ENCODE results near the gene CYP2S1. TPM values are rescaled to one million over a fixed set of nuclear protein-coding genes. Genes with fewer than 3 reads are reported as not detected.

Gene CYP2S1
- total and polyA plus RNA-seq, 8 donors: 2.6 to 22.5 (median 4.2) TPM

- Histone ChIP-seq H3K27me3 (peaks cover 0 to 39% of the 10 kb centered on the region in 2 donors), H3K27ac (no peak overlapping the region), H3K36me3 (no peaks in the 10 kb centered on the region), H3K4me1 (peaks cover 8 to 32% of the 10 kb centered on the region in 2 donors), H3K9me3 (no peaks in the 10 kb centered on the region), H3K4me3 (no peak overlapping the region)
- intact Hi-C loops (cut with DNase I): no loop called here
- DNase-seq (no peak), ATAC-seq (no peak)
- TF ChIP-seq, protein P1, sequence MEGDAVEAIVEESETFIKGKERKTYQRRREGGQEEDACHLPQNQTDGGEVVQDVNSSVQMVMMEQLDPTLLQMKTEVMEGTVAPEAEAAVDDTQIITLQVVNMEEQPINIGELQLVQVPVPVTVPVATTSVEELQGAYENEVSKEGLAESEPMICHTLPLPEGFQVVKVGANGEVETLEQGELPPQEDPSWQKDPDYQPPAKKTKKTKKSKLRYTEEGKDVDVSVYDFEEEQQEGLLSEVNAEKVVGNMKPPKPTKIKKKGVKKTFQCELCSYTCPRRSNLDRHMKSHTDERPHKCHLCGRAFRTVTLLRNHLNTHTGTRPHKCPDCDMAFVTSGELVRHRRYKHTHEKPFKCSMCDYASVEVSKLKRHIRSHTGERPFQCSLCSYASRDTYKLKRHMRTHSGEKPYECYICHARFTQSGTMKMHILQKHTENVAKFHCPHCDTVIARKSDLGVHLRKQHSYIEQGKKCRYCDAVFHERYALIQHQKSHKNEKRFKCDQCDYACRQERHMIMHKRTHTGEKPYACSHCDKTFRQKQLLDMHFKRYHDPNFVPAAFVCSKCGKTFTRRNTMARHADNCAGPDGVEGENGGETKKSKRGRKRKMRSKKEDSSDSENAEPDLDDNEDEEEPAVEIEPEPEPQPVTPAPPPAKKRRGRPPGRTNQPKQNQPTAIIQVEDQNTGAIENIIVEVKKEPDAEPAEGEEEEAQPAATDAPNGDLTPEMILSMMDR (IDR thresholded peaks at IDR 0.05): no peak
These were observed 37.2 kb downstream of the CYP2S1 start for GRCh38 chr19:41230067-41230857.

DNA sequence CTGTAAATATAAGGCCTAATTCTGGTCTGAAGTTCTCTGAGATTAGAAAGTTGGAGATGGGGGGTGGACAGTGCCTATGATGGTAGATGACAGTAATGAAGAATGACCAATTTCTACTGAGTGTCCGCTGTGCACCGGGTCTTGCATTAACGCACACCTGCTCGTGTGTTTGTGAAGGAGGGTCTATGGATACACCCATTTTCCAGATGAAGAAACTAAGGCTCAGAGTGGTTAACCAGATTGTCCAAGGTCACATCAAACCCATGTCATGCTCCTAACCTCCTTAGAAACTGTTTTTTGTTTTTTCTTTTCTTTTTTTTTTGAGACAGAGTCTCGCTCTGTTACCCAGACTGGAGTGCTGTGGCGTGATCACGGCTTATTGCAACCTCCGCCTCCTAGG, 39.7 kb downstream of the CYP2S1 start:
- DNase-seq (no peak), ATAC-seq (no peak)
- no peak overlapping the region for H3K4me3 ChIP-seq

GRCh38 chr19:41233748-41234240, 40.8 kb downstream of the CYP2S1 start:
- peak; percentile 83 for ATAC-seq
- TF ChIP-seq, protein P1 (IDR thresholded peaks at IDR 0.05): no peak
- DNase-seq: peak in 2 of 4 donors; percentile 13 to 64
- Histone ChIP-seq H3K27ac (peak overlapping the region in 1 of 2 donors; percentile 53), H3K4me3 (no peak overlapping the region), H3K36me3 (peaks cover 0 to 8% of the 10 kb centered on the region in 2 donors), H3K9me3 (no peaks in the 10 kb centered on the region), H3K4me1 (peaks cover 0 to 14% of the 10 kb centered on the region in 2 donors), H3K27me3 (peaks cover 0 to 5% of the 10 kb centered on the region in 2 donors)
- intact Hi-C loops (cut with DNase I): no loop called here

More for the DNA sequence above, 39.7 kb downstream of the CYP2S1 start:
- TF ChIP-seq, protein P1 (IDR thresholded peaks at IDR 0.05): no peak
- Histone ChIP-seq H3K27me3 (peaks cover 0 to 15% of the 10 kb centered on the region in 2 donors), H3K27ac (no peak overlapping the region), H3K9me3 (no peaks in the 10 kb centered on the region), H3K36me3 (no peaks in the 10 kb centered on the region), H3K4me1 (peaks cover 0 to 14% of the 10 kb centered on the region in 2 donors)
- intact Hi-C loops (cut with DNase I): no loop called here

- ATAC-seq: no peak
- peaks cover 0 to 14% of the 10 kb centered on the region in 2 donors for H3K4me1 ChIP-seq
- intact Hi-C loops (cut with DNase I): no loop called here
- no peaks in the 10 kb centered on the region for H3K9me3 ChIP-seq
- H3K4me3 ChIP-seq: no peak overlapping the region
- TF ChIP-seq, protein P1 (IDR thresholded peaks at IDR 0.05): no peak
- H3K27me3 ChIP-seq: peaks cover 0 to under 1% of the 10 kb centered on the region in 2 donors
- H3K36me3 ChIP-seq: peaks cover 0 to 8% of the 10 kb centered on the region in 2 donors
- no peak for DNase-seq
- H3K27ac ChIP-seq: no peak overlapping the region
These were observed 41.6 kb downstream of the CYP2S1 start for GRCh38 chr19:41234512-41235168.

DNA sequence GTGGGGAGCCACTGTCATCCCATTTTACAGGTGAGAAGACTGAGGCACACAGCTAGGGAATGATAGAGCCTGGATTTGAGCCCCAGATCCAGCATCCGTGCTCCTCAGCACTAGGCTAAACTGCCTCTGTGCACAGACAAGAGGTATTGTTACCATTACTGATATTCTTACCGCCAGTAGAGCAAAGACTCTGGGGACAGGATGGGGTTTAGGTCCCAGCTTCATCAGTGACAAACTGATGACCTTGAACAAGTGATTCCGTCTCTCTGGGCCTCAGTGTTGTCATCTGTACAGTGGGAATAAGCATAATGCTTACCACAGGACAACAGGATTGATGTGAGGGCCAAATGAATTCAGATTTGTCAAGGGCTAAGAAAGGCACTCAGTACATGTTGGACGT, 42.5 kb downstream of the CYP2S1 start:
- DNase-seq (no peak), ATAC-seq (no peak)
- Histone ChIP-seq H3K27ac (no peak overlapping the region), H3K9me3 (no peaks in the 10 kb centered on the region), H3K27me3 (no peaks in the 10 kb centered on the region), H3K36me3 (peaks cover 0 to 8% of the 10 kb centered on the region in 2 donors), H3K4me1 (peaks cover 0 to 14% of the 10 kb centered on the region in 2 donors), H3K4me3 (no peak overlapping the region)
- intact Hi-C loops (cut with DNase I): no loop called here
- TF ChIP-seq, protein P1 (IDR thresholded peaks at IDR 0.05): no peak

Measured in left lung (tissue), 10 donors.